SH-SY5Y (cell line): ENCODE data around the gene RAB40C.

Source experiments
- GATA2 ChIP-seq: IDR thresholded peaks from 2 replicates; pipeline ENCODE4 v1.6.1; 2011; ENCODE audit warnings: mild to moderate bottlenecking, low read depth, low read length
- GATA3 ChIP-seq: IDR thresholded peaks from 2 replicates; pipeline ENCODE4 v1.6.1; 2011; ENCODE audit warnings: low read depth, mild to moderate bottlenecking, low read length, moderate library complexity

GRCh38 chr16:567373-568256 lies 22.3 kb upstream of the RAB40C start:
- TF ChIP-seq GATA2 = no peak
- TF ChIP-seq GATA3 = no peak
